ENCODE data around the gene ST14.
A peak's percentile ranks its signal among the peaks of the same experiment; 100 is the strongest.

ST14 gene

GRCh38 chr11:130127509-130127908, 32.1 kb upstream of the ST14 start:
- Histone ChIP-seq H3K9ac (ENCODE audit: insufficient read length) (no peak overlapping the region), H3K27ac (no peak overlapping the region), H3K9me3 (ENCODE audit: low read depth, low read length) (no peaks in the 10 kb centered on the region), H3K4me3 (no peak overlapping the region), H3K36me3 (ENCODE audit: insufficient read depth, low read length) (peaks cover 85% of the 10 kb centered on the region)
- TF ChIP-seq FOXP2 (optimal IDR thresholded peaks at IDR 0.05; ENCODE audit: control extremely low read depth, extremely low read length, insufficient read depth) = no peak
- TF ChIP-seq EZH2 (IDR thresholded peaks at IDR 0.05) = no peak
- no peak for TF ChIP-seq POLR2AphosphoS5 (IDR thresholded peaks at IDR 0.05; ENCODE audit: borderline replicate concordance, low read depth, low read length)
- no peak for DNase-seq (ENCODE audit: low read depth, low spot score)

DNA sequence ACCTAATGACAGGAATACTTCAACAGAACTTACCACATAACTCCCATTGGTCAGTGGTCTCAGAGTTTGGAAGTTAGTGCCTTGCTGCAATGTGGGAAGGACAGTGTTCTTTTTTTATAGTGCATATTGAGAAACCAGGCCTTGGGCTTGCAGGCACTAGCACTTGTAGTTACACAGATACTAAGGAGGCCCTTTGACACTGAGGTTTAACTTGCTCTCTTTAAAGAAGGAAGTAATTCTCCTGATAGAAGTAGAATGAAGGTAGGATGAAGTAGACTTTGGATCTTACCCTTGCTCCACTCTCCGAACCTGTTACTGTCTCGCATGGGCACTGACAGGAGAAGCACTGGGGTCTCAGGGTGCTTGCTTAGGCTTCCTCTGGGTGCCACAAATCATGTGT, 31.0 kb upstream of the ST14 start:
- DNase-seq (ENCODE audit: low read depth, low spot score) = no peak
- Histone ChIP-seq H3K36me3 (ENCODE audit: insufficient read depth, low read length) (peaks cover 85% of the 10 kb centered on the region), H3K9ac (ENCODE audit: insufficient read length) (no peak overlapping the region), H3K27ac (no peak overlapping the region), H3K9me3 (ENCODE audit: low read depth, low read length) (no peaks in the 10 kb centered on the region), H3K4me3 (no peak overlapping the region)
- no peak for TF ChIP-seq EZH2 (IDR thresholded peaks at IDR 0.05)
- no peak for TF ChIP-seq POLR2AphosphoS5 (IDR thresholded peaks at IDR 0.05; ENCODE audit: borderline replicate concordance, low read depth, low read length)
- TF ChIP-seq FOXP2 (optimal IDR thresholded peaks at IDR 0.05; ENCODE audit: control extremely low read depth, extremely low read length, insufficient read depth) = no peak

GRCh38 chr11:130129922-130130321, 29.7 kb upstream of the ST14 start:
- DNase-seq (ENCODE audit: low read depth, low spot score) = no peak
- no peak overlapping the region for H3K27ac ChIP-seq
- TF ChIP-seq EZH2 (IDR thresholded peaks at IDR 0.05) = no peak
- no peak for TF ChIP-seq FOXP2 (optimal IDR thresholded peaks at IDR 0.05; ENCODE audit: control extremely low read depth, extremely low read length, insufficient read depth)
- TF ChIP-seq POLR2AphosphoS5 (IDR thresholded peaks at IDR 0.05; ENCODE audit: borderline replicate concordance, low read depth, low read length) = no peak
- peaks cover 78% of the 10 kb centered on the region for H3K36me3 ChIP-seq (ENCODE audit: insufficient read depth, low read length)
- no peak overlapping the region for H3K9ac ChIP-seq (ENCODE audit: insufficient read length)
- no peak overlapping the region for H3K4me3 ChIP-seq
- H3K9me3 ChIP-seq (ENCODE audit: low read depth, low read length) = no peaks in the 10 kb centered on the region

GRCh38 chr11:130131961-130132850, 27.4 kb upstream of the ST14 start:
- Histone ChIP-seq H3K36me3 (ENCODE audit: insufficient read depth, low read length) (peaks cover 72% of the 10 kb centered on the region), H3K9ac (ENCODE audit: insufficient read length) (no peak overlapping the region), H3K9me3 (ENCODE audit: low read depth, low read length) (no peaks in the 10 kb centered on the region), H3K27ac (no peak overlapping the region), H3K4me3 (no peak overlapping the region)
- TF ChIP-seq FOXP2 (optimal IDR thresholded peaks at IDR 0.05; ENCODE audit: control extremely low read depth, extremely low read length, insufficient read depth) (no peak), EZH2 (IDR thresholded peaks at IDR 0.05) (no peak), POLR2AphosphoS5 (IDR thresholded peaks at IDR 0.05; ENCODE audit: borderline replicate concordance, low read depth, low read length) (no peak)
- DNase-seq (ENCODE audit: low read depth, low spot score) = peak; percentile 37

DNA sequence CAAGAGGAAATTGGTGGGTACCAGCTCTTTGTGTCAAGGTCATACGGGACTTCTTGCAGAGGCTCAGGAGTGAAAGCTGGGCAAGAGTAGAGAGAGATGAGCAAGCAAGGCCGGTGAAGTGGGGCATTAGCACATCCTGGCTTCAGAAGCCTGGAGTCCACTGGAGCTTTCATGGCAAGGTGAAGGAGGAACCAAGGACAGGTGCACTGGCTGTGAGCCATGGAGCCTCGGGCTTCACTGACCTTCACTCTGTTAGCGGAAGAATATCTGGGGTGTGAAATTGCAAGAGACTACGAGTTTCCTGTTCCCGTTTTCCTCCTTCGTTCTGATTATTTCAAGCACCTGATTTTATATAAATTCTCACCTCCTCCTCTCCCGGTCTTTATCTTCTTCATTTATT, 25.9 kb upstream of the ST14 start:
- Histone ChIP-seq H3K36me3 (ENCODE audit: insufficient read depth, low read length) (peaks cover 69% of the 10 kb centered on the region), H3K27ac (no peak overlapping the region), H3K4me3 (no peak overlapping the region), H3K9me3 (ENCODE audit: low read depth, low read length) (no peaks in the 10 kb centered on the region), H3K9ac (ENCODE audit: insufficient read length) (no peak overlapping the region)
- no peak for TF ChIP-seq POLR2AphosphoS5 (IDR thresholded peaks at IDR 0.05; ENCODE audit: borderline replicate concordance, low read depth, low read length)
- no peak for TF ChIP-seq FOXP2 (optimal IDR thresholded peaks at IDR 0.05; ENCODE audit: control extremely low read depth, extremely low read length, insufficient read depth)
- TF ChIP-seq EZH2 (IDR thresholded peaks at IDR 0.05) = no peak
- no peak for DNase-seq (ENCODE audit: low read depth, low spot score)

DNA sequence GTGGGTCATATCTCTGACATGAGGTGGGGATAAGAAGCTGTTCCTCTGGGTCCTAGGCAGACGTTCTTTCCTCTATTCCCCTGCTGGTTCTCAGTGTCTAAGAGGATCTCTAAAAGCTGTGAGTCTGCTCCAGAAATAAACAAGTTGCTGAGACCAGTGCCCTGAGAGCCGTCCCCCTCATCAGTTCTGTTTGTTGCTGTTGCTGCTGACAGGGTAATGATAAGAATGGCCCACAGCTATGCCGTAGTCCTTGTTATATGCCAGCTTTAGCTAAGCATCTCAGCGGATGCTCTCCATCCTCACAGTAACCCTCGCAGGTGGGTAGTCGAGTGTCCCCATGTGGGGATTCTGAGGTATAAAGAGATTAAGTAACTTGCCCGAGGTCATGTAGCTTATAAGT, 23.5 kb upstream of the ST14 start:
- Histone ChIP-seq H3K9me3 (ENCODE audit: low read depth, low read length) (no peaks in the 10 kb centered on the region), H3K4me3 (no peak overlapping the region), H3K36me3 (ENCODE audit: insufficient read depth, low read length) (peaks cover 62% of the 10 kb centered on the region), H3K27ac (no peak overlapping the region), H3K9ac (ENCODE audit: insufficient read length) (no peak overlapping the region)
- TF ChIP-seq POLR2AphosphoS5 (IDR thresholded peaks at IDR 0.05; ENCODE audit: borderline replicate concordance, low read depth, low read length) (no peak), EZH2 (IDR thresholded peaks at IDR 0.05) (no peak), FOXP2 (optimal IDR thresholded peaks at IDR 0.05; ENCODE audit: control extremely low read depth, extremely low read length, insufficient read depth) (no peak)
- DNase-seq (ENCODE audit: low read depth, low spot score) = no peak

DNA sequence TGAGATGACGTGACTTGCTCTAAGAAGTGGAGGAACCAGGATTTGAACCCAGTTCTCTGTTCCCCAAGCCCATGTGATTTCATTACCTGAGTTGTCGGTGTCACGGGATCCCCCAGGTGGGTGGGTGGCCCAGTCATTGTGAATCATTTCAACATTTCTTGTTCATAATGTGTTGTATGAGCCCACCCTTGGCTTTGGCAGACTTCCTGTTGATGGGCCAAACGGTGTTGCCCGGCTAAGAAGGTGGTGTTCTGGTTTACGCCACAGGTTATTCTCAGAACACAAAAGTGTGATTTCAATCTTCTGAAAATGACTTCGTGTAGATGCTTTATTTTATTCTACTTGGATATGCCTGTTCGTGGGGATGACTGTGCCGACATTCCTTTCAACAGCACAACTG, 21.6 kb upstream of the ST14 start:
- H3K36me3 ChIP-seq (ENCODE audit: insufficient read depth, low read length) = peaks cover 44% of the 10 kb centered on the region
- no peak for DNase-seq (ENCODE audit: low read depth, low spot score)
- TF ChIP-seq EZH2 (IDR thresholded peaks at IDR 0.05) (no peak), POLR2AphosphoS5 (IDR thresholded peaks at IDR 0.05; ENCODE audit: borderline replicate concordance, low read depth, low read length) (no peak), FOXP2 (optimal IDR thresholded peaks at IDR 0.05; ENCODE audit: control extremely low read depth, extremely low read length, insufficient read depth) (no peak)

DNA sequence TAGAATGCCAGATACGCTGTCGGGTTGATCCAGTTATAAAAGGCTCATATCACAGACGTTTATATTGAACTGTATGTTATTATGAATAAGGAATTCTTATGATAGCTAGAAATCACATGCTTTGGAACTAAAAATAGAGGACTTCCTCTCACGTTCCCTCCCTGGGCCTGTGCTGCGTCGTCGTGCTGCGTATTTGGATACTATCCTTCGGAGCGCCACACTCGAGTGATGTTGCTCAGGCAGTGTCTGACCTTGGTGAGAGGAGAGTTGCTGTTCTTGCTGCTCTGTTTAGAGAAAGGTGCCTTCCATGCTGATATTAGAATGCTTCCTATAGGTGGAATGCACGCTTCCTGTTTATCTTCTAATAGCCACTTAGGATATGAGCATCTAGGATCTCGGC, 20.2 kb upstream of the ST14 start:
- no peaks in the 10 kb centered on the region for H3K9me3 ChIP-seq (ENCODE audit: low read depth, low read length)
- TF ChIP-seq POLR2AphosphoS5 (IDR thresholded peaks at IDR 0.05; ENCODE audit: borderline replicate concordance, low read depth, low read length) (no peak), FOXP2 (optimal IDR thresholded peaks at IDR 0.05; ENCODE audit: control extremely low read depth, extremely low read length, insufficient read depth) (no peak), EZH2 (IDR thresholded peaks at IDR 0.05) (no peak)
- no peak overlapping the region for H3K9ac ChIP-seq (ENCODE audit: insufficient read length)
- no peak overlapping the region for H3K27ac ChIP-seq
- peaks cover 44% of the 10 kb centered on the region; the same call in 1 of the 2 replicates for H3K36me3 ChIP-seq (ENCODE audit: insufficient read depth, low read length)
- H3K4me3 ChIP-seq = no peak overlapping the region
- no peak for DNase-seq (ENCODE audit: low read depth, low spot score)

More for the DNA sequence above, 21.6 kb upstream of the ST14 start:
- Histone ChIP-seq H3K9me3 (ENCODE audit: low read depth, low read length) (no peaks in the 10 kb centered on the region), H3K9ac (ENCODE audit: insufficient read length) (no peak overlapping the region), H3K4me3 (no peak overlapping the region), H3K27ac (no peak overlapping the region)

All from SK-N-MC (cell line).